ENCODE measurements around the gene COMMD1. TPM values are rescaled to one million over a fixed set of nuclear protein-coding genes. Genes with fewer than 3 reads are reported as not detected.

COMMD1 gene
- total RNA-seq, 1 donor from 2014 or later: 36.1 TPM

DNA sequence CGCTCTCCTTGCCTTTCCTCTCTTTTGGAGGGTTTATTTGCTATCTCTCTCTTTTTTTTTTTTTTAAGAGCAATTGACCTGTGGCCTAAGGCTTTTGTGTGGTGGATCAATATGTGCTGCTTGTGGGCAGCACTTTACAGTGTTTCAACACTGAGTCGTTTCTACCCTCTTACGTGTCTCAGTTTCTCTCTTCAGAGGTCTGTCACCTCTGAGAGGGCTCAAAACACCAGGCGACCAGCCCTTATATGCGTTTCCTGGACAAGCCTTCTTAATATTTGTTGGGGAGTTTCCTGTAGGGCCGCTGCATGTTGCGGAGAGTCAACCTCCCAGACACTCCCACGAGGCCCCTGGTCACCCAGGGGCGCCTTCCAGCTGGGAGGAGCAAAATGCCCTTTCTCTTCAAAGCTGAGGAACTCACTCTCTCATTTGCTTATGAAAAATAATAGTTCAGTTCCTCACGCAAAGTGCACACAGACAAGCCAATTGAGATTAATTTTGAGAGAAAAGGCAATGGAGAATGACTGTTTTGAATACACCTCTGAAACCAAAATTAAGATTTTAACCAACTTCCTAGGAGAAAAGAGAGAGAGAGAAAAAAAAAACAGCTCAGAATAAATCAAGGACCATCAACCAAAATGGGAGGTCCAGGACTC, 194.2 kb downstream of the COMMD1 start:
- Mint-ChIP-seq H3K4me1 (peaks cover 28% of the 10 kb centered on the region), H3K27me3 (ENCODE audit: low read depth) (no peaks in the 10 kb centered on the region), H3K27ac (peak overlapping the region; percentile 14), H3K9me3 (no peaks in the 10 kb centered on the region), H3K36me3 (no peaks in the 10 kb centered on the region), H3K4me3 (no peak overlapping the region)
- DNase-seq (ENCODE audit: low spot score in 2 of 2, unreplicated experiment in 2 of 2): no peak
- TF ChIP-seq, protein P1, sequence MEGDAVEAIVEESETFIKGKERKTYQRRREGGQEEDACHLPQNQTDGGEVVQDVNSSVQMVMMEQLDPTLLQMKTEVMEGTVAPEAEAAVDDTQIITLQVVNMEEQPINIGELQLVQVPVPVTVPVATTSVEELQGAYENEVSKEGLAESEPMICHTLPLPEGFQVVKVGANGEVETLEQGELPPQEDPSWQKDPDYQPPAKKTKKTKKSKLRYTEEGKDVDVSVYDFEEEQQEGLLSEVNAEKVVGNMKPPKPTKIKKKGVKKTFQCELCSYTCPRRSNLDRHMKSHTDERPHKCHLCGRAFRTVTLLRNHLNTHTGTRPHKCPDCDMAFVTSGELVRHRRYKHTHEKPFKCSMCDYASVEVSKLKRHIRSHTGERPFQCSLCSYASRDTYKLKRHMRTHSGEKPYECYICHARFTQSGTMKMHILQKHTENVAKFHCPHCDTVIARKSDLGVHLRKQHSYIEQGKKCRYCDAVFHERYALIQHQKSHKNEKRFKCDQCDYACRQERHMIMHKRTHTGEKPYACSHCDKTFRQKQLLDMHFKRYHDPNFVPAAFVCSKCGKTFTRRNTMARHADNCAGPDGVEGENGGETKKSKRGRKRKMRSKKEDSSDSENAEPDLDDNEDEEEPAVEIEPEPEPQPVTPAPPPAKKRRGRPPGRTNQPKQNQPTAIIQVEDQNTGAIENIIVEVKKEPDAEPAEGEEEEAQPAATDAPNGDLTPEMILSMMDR (IDR thresholded peaks at IDR 0.05; ENCODE audit: unreplicated experiment): no peak

DNA sequence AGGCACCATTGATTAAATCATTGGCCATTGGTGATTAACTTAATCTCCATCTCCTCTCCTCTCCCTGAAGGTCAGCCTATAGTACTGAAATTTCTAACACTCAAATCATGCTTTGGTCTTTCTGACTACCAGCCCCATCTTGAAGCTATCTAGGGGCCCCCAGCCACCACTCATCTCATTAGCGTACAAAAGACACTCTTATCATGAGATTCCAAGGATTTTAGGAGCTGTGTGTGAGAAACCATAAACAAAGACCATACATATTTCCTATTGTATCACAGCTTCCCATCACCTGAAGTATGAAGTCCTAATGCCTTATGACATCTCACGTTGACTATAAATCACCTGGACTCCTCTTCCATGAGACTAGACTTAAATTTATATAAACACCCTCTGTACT, 196.4 kb downstream of the COMMD1 start:
- Mint-ChIP-seq H3K4me1 (peaks cover 15% of the 10 kb centered on the region), H3K36me3 (no peaks in the 10 kb centered on the region), H3K27ac (no peak overlapping the region), H3K9me3 (no peaks in the 10 kb centered on the region), H3K4me3 (no peak overlapping the region), H3K27me3 (ENCODE audit: low read depth) (no peaks in the 10 kb centered on the region)
- DNase-seq (ENCODE audit: low spot score in 2 of 2, unreplicated experiment in 2 of 2): no peak
- TF ChIP-seq, protein P1 (IDR thresholded peaks at IDR 0.05; ENCODE audit: unreplicated experiment): no peak

DNA sequence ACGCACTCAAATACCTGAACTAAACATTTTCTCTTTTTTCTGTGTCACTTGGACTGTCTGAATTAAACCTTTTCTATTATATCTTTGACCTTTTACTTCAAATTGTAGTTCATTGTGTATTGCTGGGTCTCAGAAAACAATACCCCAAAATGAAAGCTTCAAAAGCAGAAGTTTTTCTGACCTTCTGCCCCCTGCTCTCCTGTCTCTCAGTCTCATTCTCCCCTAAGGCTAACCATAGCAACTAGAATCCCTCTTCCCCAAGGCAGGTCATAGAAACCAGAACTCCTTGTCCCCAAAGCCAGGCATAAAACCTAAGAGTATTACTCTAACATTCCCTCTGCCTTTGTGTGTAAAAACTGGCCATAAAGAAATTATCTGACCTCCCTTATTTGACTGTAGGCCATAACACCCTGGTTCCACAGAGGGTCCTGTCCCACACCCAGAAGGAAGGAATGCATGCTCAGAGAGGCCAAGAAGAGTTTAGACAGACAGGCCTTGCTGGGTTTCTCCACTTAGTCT, 197.0 kb downstream of the COMMD1 start:
- peak overlapping the region; percentile 7 for H3K27ac Mint-ChIP-seq
- no peaks in the 10 kb centered on the region for H3K9me3 Mint-ChIP-seq

DNA sequence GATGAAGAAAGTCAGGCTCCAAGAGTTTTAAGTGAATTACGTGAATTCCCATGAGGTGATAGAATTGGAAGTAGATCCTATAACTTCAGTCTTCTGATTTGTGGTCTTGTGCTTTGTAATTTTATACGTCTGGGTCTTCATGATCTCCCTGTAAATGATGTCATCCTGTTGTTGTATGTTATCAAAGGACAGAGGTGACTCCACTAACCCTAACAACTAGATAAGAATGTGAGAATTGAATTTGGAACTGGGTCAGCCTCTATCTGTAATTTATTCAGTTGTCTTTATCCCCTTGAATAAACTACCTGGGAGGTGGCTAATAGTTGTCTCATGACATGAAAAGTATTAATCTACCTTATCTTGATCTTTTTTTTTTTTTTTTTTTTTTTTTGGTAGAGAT, 204.1 kb downstream of the COMMD1 start:
- DNase-seq (ENCODE audit: low spot score in 2 of 2, unreplicated experiment in 2 of 2): no peak
- no peaks in the 10 kb centered on the region for H3K36me3 Mint-ChIP-seq
- TF ChIP-seq, protein P1 (IDR thresholded peaks at IDR 0.05; ENCODE audit: unreplicated experiment): no peak
- H3K27me3 Mint-ChIP-seq (ENCODE audit: low read depth): no peaks in the 10 kb centered on the region
- no peak overlapping the region for H3K4me3 Mint-ChIP-seq
- peaks cover 50% of the 10 kb centered on the region for H3K4me1 Mint-ChIP-seq
- H3K27ac Mint-ChIP-seq: no peak overlapping the region
- H3K9me3 Mint-ChIP-seq: no peaks in the 10 kb centered on the region

More for the DNA sequence above, 197.0 kb downstream of the COMMD1 start:
- H3K4me3 Mint-ChIP-seq: no peak overlapping the region
- no peak for DNase-seq (ENCODE audit: low spot score in 2 of 2, unreplicated experiment in 2 of 2)
- H3K4me1 Mint-ChIP-seq: peaks cover 15% of the 10 kb centered on the region
- no peaks in the 10 kb centered on the region for H3K27me3 Mint-ChIP-seq (ENCODE audit: low read depth)
- TF ChIP-seq, protein P1 (IDR thresholded peaks at IDR 0.05; ENCODE audit: unreplicated experiment): no peak
- no peaks in the 10 kb centered on the region for H3K36me3 Mint-ChIP-seq

DNA sequence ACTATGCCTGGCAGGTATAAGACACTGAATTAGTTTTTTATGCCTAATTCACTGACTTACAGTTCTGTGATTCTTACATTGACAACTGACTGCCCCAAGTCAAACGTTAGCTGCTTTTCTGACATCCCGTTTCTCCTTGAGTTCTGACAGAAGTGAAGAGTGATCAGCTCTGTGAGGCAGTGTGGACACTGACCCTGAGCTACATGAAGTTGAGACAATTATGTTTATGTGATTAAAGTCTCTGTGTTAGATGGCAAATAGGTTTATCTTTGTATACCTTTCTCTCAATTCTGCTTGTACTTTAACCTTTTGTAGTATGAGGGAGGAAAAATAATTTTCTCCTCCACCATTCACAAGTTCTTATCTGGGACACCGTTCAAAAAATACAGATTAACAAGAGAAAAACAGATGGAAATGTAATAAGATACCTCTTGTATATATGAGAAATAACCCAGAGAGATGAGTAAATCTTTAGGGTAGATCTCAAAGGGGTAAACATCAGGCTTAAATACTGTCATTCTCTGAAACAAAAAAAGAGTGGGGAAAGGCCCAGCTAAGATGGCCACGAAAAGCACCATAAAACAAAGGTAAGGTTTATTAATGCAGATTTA, 205.0 kb downstream of the COMMD1 start:
- no peaks in the 10 kb centered on the region for H3K36me3 Mint-ChIP-seq
- H3K9me3 Mint-ChIP-seq: no peaks in the 10 kb centered on the region
- no peak overlapping the region for H3K4me3 Mint-ChIP-seq
- DNase-seq (ENCODE audit: low spot score in 2 of 2, unreplicated experiment in 2 of 2): no peak
- H3K27me3 Mint-ChIP-seq (ENCODE audit: low read depth): no peaks in the 10 kb centered on the region
- peak overlapping the region; percentile 1 for H3K27ac Mint-ChIP-seq
- TF ChIP-seq, protein P1 (IDR thresholded peaks at IDR 0.05; ENCODE audit: unreplicated experiment): no peak
- H3K4me1 Mint-ChIP-seq: peaks cover 56% of the 10 kb centered on the region
